ENCODE data around the gene ADRA2B.

The ADRA2B gene

DNA sequence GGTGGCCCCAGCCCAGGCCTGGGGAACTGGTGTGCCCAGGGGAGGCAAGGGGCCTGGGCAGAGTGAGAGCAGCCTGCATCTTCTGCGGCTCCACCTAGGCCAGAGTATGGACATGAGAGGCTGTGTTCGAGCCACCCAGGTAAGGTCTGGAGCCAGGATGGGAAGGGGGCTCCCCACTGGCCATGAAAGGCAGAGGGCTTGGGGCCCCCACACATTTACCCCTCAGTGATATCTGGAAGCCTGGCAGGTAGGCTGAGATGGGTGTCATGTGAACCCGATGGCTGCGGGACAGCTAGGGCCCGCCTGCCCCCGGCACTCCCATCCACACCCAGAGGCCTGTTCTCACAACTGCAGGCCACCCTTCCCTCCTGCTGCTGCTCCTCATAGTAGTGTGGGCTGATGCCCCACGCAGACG is 13.2 kb downstream of the ADRA2B start:
- DNase-seq, result no peak

DNA sequence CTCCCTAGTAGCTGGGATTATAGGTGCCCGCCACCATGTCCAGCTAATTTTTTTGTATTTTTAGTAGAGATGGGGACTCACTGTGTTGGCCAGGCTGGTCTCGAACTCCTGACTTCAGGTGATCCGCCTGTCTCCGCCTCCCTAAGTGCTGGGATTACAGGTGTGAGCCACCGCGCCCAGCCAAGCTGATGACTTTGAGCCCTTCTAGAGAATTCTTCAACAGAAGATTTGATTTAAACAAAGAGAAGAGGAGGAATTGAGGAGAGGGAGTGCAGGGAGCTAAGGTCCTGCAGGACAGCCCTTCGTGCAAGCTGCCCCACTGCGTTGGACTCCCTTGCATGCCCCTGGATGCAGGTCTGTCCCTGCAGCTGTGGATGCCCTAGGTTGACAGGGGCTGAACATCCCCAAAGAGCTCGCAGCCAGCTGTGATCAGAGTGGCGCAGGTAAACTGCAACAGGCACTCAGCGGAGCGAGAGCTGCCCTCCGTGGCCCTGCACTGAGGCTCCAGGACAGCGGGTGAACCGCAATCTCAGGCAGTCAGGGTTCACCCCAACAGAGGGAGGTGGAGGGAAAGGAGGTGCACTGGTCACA is 13.7 kb downstream of the ADRA2B start:
- DNase-seq, result no peak

DNA sequence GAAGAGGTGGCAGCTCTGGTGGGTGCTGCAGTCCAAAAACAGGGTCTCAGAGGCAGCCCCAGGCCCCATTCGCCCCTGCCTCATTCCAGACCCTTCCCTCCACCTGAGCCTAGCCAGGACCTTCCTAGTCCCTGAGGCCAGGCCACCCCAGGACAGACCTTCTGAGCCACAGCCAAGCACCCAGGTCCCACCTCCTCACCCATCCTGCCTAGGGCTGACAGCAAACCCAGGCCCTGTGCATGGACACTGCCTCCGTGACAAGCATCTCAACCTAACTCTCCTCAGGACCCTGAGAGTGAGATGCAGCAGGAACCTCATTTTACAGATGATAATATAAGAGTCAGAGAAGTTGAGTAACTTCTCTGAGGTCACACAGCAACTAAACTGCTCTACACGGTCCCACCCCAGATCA is 15.5 kb downstream of the ADRA2B start:
- DNase-seq, result no peak

- DNase-seq, result no peak
Measured at GRCh38 chr2:96099861-96100798, 16.2 kb downstream of the ADRA2B start.

DNA sequence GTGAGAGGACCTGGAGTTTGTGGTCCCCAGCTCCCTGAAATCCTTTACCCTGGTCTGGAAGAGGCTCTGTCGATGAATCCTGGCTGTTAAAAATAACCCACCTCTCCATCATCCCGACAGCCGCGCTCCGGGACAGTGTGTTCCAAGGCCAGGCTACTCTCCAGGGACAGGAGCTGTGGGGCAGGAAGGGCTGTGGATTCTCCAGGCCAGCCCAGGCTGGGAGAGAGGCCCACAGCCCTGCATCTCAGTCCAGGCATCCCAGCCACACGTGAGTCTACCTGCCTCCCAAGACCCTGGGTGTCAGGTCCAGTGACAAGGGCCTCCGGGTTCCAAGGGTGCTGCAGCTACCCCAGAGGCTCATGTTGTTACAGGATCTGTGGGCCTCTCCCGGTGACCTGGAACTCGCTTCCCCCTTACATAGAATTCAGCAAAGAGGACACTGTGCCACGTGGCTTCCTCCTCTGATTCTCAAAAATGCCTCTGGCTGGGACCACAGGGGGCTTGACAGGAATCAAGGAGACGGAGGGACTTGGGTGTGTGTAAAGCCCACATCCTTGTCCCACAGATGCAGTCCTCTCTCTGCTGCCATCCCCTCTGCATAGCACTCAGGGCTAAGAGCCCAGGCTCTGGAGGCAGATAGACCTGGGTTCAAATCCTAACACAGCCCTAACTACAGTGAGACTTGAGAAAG is 17.3 kb downstream of the ADRA2B start:
- no peak for DNase-seq

GRCh38 chr2:96097951-96098823 is 18.2 kb downstream of the ADRA2B start:
- no peak for DNase-seq

GRCh38 chr2:96097441-96097840 is 18.9 kb downstream of the ADRA2B start:
- DNase-seq, result no peak

- DNase-seq, result no peak
Measured at GRCh38 chr2:96095116-96095636, 21.2 kb downstream of the ADRA2B start.

GRCh38 chr2:96093528-96093927 is 22.8 kb downstream of the ADRA2B start:
- no peak for DNase-seq

DNA sequence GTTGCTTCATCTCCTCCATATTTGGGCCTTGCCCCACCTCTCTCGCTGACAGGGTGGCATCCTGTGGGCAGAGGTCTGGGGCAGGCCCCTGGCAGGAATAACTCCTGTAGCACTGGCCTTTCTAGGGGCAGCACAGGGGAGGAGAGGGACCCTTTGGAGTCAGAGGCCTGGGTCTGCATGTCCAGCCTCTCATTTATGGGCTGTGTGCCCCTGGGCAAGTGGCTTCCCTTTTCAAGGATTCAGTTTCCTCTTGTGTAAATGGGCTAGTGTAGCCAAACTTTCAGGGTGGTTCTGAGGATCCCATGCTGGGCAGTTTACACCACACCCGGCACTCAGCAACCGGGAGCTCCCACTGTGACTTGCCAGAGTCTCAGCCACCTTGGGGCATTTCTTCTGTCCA is 23.4 kb downstream of the ADRA2B start:
- DNase-seq, result no peak

- DNase-seq, result no peak
Measured at GRCh38 chr2:96092573-96092877, 23.8 kb downstream of the ADRA2B start.

DNA sequence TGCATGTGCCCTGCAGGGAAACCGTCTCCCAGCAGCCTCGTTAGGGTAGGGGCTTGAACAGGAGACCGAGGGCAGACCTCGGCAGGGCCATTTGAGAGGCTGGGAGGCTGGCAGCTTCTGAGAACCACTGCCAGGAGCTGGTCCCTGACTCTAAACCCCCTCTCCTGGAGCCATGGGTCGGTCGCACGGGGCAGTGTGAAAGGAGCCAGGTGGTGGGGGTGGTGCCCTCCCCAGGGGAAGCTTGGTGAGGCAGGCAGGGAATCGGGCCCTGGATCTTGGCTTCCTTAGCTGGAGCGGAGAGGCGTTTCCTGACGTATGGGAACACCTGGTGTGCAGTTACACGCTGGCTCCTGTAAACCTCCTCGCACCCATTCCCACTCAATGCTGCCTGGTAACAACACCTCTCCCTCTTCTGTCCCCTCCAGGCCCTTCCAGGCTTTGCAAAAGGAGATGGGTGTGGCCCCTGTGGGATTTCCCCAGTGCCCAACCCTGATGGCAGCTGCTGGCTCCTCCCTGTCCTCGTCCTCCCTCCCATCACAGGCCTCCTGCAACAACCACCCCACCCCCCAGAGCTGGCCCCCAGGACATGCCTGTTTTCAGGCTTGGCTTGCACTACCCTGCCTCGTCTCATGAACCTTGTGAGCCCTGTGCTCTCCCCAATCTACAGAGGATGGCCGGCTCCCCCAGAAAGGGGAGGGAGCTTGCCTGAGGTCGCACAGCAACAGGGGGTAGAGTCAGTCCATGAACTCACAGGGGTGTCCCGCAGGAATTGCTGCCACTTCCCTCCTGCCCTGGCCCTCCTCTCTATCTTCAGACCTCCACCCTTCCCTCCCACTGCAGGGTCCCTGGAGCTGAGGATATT is 24.4 kb downstream of the ADRA2B start:
- DNase-seq, result no peak

DNA sequence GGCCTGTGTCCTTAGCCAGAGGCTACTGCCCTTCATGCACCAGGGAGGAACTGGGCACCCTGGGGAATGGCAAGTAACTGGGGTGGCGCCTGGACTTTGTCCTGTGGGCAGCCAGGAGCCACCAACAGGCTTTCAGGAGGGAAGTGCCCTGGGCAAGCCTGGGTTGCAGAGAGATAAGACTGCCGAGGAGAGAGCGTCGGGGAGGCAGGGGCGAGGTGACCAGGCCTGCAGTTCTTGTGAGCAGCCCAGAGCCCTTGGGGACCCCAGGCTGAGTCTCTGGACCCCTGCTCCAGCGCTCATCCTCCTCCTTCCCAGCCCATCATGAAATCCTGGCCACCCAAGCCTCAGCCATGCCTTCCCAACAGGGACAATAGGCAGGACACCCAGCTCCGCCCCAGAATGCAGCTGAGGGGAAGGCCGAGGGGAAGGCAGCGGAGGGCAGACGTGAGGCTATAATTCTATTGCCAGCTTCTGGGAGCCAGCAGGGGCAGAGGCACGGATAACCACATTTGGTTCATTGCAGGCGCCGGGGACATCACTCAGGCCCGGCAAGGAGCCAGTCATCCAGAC is 25.1 kb downstream of the ADRA2B start:
- DNase-seq, result no peak

GRCh38 chr2:96090196-96090926 is 26.0 kb downstream of the ADRA2B start:
- DNase-seq, result no peak

GRCh38 chr2:96089356-96090195 is 26.8 kb downstream of the ADRA2B start:
- DNase-seq, result no peak

DNA sequence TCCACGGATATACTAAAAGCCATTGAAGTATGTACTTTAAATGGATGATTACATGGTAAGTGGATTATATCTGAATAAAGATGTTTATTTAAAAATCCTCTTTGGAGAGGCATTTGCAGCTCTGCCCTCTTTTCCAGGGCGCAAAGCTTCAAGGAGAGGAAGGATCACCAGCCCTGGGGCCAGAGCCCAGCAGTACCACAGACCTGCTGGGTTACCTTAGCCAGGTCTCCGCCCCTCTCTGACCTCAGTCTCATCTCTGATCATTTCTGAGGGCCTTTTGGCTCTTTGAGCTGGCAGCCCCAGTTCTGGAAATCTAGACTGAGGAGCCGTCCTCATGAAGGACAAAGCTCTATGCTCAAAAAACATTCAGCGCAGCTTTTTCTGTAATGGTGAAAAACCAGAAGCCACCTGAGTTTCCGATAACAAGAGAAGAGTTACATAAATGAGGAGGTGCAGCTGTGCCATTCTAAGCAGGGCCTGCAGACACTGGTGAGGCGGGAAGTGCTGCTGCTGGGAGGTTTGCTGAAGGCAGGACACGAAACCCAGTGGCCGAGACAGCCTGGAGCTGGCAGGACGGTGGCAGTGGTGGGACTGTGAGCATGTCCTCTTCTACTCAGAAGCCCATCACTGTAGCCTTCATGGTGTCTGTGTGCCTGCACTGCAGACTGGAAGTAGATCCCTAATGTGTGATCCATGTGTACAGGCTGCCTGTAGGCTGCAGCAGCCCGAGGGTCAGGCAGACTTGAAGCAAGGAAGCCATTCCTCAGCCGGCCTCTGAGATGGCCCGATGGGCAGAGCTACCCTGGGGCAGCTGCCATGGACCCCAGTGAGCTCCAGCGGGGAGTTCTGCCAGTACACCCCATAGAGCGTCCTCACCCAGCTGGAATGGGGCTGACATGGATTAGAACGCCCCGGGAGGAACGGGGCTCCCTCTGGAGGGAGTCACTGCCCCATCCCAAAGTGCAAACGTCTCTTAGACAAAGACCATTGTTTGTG is 27.7 kb downstream of the ADRA2B start:
- no peak for DNase-seq

- DNase-seq, result no peak
Measured at GRCh38 chr2:96087130-96087529, 29.2 kb downstream of the ADRA2B start.
